Activated CD4-positive, alpha-beta T cell treated with anti-CD3 and anti-CD28 coated beads, Interleukin-2, amount 50 U/mL, for 1 hour (primary cell): Measurements from ENCODE around the gene LY6G6C.
A peak's percentile ranks its signal among the peaks of the same experiment; 100 is the strongest.

ENCODE experiments used
- DNase-seq: peaks from one replicate; pipeline ENCODE4 v3.0.0-alpha.2; 2020

LY6G6C gene

GRCh38 chr6:31702819-31703716 lies 18.5 kb downstream of the LY6G6C start, which contains the start of gene ABHD16A:
TSS of gene ABHD16A (minus strand) at chr6:31703324. CDS start at chr6:31703281, 43 bp downstream.
- DNase-seq: peak; percentile 97

- no peak for DNase-seq
Measured at GRCh38 chr6:31702405-31702818, 19.1 kb downstream of the LY6G6C start.

- DNase-seq: no peak
Measured at GRCh38 chr6:31701666-31702404, 19.7 kb downstream of the LY6G6C start.

GRCh38 chr6:31700740-31701401 lies 20.7 kb downstream of the LY6G6C start:
- no peak for DNase-seq

GRCh38 chr6:31697555-31697954 lies 24.0 kb downstream of the LY6G6C start:
- DNase-seq: no peak

GRCh38 chr6:31693535-31693934 lies 28.0 kb downstream of the LY6G6C start:
- no peak for DNase-seq

GRCh38 chr6:31692886-31693285 lies 28.7 kb downstream of the LY6G6C start:
- DNase-seq: no peak

- DNase-seq: no peak
Measured at GRCh38 chr6:31692353-31692752, 29.2 kb downstream of the LY6G6C start.

GRCh38 chr6:31691564-31692108 lies 29.9 kb downstream of the LY6G6C start:
- no peak for DNase-seq

- DNase-seq: no peak
Measured at GRCh38 chr6:31691078-31691463, 30.5 kb downstream of the LY6G6C start.

GRCh38 chr6:31690231-31691077 lies 31.1 kb downstream of the LY6G6C start:
- no peak for DNase-seq

GRCh38 chr6:31689249-31690110 lies 32.1 kb downstream of the LY6G6C start:
- DNase-seq: peak; percentile 15

- no peak for DNase-seq
Measured at GRCh38 chr6:31687860-31688693, 33.5 kb downstream of the LY6G6C start.

- DNase-seq: no peak
Measured at GRCh38 chr6:31687321-31687720, 34.2 kb downstream of the LY6G6C start.

GRCh38 chr6:31686483-31686882 lies 35.1 kb downstream of the LY6G6C start:
- no peak for DNase-seq

- no peak for DNase-seq
Measured at GRCh38 chr6:31683591-31683990, 38.0 kb downstream of the LY6G6C start.

GRCh38 chr6:31681135-31681671 lies 40.3 kb downstream of the LY6G6C start:
- peak; percentile 36 for DNase-seq

GRCh38 chr6:31680226-31681134 lies 41.1 kb downstream of the LY6G6C start, which contains the start of gene LY6G5C:
TSS of gene LY6G5C (minus strand) at chr6:31681067. CDS start at chr6:31680373, 694 bp downstream.
- DNase-seq: peak; percentile 52

- DNase-seq: no peak
Measured at GRCh38 chr6:31677955-31678354, 43.6 kb downstream of the LY6G6C start.
